NOMO-1 treated with dmso at 0.1 percent for 144 hours (cell line): ENCODE results near the gene CIROP.
"Not testable (repeated sequence)": the region's sequence is repeated elsewhere in the genome, so short reads cannot be mapped to it uniquely, and the experiment has no call there.

ENCODE experiments used
- DNase-seq: peaks from one replicate; lab custom pipeline; 2025; ENCODE audit not compliant: unreplicated experiment; lab: John Stamatoyannopoulos, UW

Gene CIROP

GRCh38 chr14:23114120-23114458 is 9.3 kb upstream of the CIROP start:
- no peak for DNase-seq

DNA sequence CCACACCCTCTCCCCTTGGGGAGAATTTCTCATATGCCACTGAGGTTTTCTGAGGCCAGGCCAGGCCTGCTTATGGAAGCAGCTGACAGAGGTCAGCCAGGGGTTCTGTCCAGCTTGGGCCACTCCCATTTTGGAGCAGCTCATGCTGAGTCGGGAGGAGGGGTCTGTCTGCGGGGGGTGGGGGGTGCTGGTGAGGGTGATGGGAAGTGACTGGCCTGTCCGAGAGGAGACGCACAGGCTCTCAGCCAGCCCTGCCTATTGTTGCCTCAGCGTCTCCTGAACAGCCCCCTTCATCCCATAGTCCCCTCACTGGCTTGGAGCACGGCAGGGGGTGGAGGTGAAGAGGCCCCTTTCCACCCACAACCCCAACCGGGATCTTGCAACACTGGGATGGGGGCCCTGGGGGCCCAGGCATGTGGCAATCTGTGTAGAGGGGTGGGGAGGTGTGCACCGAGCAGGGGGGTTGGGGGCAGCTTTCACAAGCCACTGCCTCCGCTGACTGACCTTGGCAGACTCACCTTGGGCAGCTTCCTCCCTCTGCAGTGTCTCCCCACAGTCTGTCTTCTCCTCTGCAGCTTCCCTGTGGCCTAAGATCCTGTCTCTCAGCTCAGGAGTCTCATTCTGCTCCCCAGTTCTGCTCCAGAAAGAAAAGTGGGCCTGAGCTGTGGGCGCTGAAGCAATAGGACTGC is 8.8 kb upstream of the CIROP start:
- DNase-seq, result peak; percentile 55

DNA sequence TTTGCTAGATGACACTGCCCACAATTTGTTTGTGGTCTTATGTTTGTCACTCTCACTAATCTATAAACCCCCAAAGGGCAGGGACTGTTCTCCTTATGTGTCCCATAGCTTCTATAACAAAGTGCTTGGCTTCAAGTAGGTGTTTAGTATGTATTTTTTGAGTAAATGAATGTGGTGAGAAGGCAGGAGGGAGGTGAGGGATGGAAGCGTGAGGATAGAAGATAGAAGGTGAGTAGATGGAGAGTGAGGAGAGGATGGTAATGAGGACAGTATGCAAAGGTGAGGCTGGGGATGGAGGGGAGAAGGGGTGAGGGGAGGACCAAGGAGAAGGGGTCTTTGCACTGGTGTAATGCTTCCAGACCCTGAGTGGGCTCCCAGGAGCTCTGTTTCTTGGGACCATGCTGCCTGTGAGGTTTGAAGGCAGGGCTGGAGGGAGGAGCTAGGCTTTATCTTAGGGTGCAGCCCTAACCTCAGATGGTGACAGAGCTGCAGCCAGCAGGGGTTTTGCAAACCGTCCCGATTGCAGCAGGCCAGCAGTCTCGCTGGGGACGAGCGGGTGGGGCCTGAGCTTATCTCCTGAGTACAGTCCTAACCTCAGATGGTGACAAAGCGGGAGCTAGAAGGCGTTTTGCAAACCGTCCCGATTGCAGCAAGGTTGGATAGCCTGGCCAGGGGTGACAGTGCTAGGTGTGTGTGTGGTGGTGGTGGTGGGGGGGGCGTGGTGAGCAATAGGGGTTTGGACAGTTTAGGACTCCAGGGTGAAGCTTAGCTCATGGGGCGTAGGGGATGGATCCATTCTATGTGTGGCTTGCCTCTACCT is 7.8 kb upstream of the CIROP start:
- DNase-seq, result peak; percentile 70

GRCh38 chr14:23110579-23111365 is 6.0 kb upstream of the CIROP start:
- DNase-seq, result no peak

GRCh38 chr14:23109769-23110168 is 5.0 kb upstream of the CIROP start:
- DNase-seq, result no peak

DNA sequence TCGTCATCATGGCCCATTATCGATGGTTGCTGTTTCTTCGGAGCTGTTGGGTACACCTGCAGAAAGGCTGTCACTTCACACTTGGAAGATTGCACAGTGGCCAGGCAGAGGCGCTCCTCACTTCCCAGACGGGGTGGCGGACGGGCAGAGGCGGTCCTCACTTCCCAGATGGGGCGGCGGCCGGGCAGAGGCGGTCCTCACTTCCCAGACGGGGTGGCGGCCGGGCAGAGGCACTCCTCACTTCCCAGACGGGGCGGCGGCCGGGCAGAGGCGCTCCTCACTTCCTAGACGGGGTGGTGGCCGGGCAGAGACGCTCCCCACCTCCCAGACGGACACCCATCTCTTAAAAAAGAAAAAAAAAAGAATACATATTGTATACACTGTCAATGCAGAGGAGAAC is 3.4 kb upstream of the CIROP start:
- DNase-seq, result not testable (repeated sequence)

- not testable (repeated sequence) for DNase-seq
Measured at GRCh38 chr14:23107620-23108019, 2.8 kb upstream of the CIROP start.

GRCh38 chr14:23106747-23107045 is 1.9 kb upstream of the CIROP start:
- DNase-seq, result no peak

- DNase-seq, result no peak
Measured at GRCh38 chr14:23105348-23105824, 597 bp upstream of the CIROP start.

DNA sequence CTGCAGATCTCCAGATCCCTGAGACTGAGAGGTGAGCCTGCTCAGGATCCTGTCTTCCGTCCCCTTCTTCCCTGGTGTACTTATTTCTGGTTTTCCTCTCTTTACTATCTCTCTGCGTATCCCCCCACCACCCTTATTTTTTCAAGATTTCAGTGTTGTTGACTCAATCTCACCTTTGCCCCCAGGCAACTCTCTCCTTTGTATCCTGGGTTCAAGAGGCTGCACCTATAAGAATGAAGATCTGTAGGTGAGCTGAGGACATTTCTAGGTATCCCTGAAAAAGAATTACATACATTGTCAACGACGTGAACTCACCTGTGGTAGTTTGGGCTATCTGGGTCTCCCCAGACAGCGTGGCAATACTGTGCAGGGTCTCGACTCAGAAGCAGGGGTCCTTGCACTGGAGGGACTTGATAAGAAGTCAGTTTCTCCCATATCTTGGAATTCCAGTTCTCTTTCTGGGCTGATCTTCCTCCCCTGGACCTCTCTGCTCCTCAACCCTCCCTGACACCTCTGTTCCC is 659 bp downstream of the CIROP start:
- no peak for DNase-seq

DNA sequence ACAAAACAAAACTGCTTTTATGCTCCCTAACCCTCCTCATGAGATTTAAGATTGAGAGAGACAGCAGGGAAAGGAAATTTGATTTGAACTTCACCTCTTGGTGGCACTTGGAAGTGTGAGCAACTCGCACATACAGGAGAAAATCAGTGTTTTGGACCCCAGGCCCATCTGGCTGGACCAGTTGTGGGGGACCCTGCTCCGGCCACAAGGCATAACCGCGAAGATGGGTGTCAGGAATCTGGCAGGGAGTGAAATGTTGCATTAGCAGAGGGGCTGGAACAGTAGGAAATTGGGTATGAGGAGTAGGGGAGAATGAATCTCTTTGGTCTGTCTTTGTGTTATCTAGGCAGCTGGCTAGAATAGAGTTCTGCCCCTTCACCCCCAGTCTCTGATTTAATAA is 1.2 kb downstream of the CIROP start:
- DNase-seq, result no peak

GRCh38 chr14:23102801-23103200 is 2.0 kb downstream of the CIROP start:
- no peak for DNase-seq

- no peak for DNase-seq
Measured at GRCh38 chr14:23101986-23102625, 2.7 kb downstream of the CIROP start.

GRCh38 chr14:23101213-23101970 is 3.4 kb downstream of the CIROP start:
- DNase-seq, result no peak

DNA sequence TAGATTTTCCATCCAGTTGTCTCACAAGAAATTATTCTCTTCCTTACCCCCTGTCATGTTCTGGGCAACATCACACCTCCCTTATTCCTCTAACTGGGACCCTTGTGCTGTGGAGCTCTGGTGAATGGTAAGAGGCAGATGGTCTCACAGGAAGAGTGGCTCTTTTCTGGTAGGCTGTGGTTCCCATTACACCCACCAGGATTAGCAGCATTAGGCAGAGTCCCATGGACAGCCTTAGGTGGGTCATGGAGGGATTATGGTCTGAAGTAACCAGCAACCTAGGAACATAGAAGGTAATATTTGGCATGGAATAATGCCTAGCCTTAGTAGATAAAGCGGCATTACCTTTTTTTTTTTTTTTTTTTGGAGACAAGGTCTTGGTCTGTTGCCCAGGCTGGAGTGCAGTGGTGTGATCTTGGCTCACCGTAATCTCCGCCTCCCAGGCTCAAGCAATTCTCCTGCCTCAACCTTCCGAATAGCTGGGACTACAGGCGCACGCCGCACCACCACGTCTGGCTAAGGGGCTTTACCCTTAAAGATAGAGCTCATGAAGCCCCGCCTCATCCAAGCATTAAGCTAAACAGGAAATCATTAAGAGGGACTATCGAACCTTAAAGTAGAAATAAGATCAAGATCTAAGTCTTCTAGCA is 5.5 kb downstream of the CIROP start:
- DNase-seq, result no peak

DNA sequence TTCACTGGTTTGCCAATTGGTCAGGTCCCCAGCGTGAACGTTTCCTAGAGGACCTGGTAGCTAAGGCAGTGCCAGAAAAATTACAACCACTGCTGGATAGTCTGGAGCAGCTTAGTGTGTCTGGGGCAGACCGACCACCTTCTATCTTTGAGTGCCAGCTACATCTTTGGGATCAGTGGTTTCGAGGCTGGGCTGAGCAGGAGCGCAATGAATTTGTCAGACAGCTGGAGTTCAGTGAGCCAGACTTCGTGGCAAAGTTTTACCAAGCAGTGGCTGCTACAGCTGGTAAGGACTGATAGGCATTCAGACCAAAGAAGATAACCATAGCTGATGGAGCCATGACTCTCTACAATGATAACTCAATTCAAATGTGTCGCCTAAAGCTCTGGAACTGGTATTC is 7.0 kb downstream of the CIROP start:
- no peak for DNase-seq

GRCh38 chr14:23095196-23096108 is 9.3 kb downstream of the CIROP start, which contains the start of gene C14orf119:
C14orf119 (plus strand) TSS chr14:23095505; CDS start chr14:23097659, 2,154 bp downstream.
- DNase-seq, result no peak

DNA sequence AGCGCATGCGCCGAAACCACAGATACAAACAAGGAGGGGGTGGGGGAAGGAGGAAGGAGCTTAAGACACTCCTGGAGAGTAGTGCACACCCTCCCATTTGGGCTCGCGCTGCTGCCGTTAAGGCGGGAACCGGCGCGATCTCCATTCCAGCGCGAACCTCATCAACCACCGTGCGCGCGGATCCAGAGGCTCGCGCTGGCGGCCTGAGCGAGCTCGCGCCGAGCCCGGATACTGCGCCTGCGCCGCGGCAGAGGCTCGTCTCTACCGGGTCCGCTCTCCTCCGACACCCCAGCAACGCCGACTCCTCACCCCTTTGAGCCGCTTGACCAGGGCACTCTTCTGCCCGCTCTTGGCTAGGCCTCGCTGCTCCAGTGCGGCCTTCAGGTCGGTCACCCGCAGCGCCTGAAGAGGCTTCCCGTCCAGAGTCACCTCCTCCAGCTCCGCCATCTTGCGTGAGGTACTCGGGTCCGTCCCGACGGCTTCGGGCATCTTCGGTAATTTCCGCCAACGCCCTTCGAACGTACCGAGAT is 10.1 kb downstream of the CIROP start, which contains the start of gene ACIN1:
TSS of gene ACIN1 (minus strand) at position 471 of the 530 bp plus-strand sequence. CDS start at position 447, 24 bp downstream.
- no peak for DNase-seq
